ENCODE data around the gene STARD13. TPM values are rescaled to one million over a fixed set of nuclear protein-coding genes. Genes with fewer than 3 reads are reported as not detected.

Gene STARD13
- total and polyA plus RNA-seq, 2 donors from 2014 or later = 5.1 to 37.2 TPM

DNA sequence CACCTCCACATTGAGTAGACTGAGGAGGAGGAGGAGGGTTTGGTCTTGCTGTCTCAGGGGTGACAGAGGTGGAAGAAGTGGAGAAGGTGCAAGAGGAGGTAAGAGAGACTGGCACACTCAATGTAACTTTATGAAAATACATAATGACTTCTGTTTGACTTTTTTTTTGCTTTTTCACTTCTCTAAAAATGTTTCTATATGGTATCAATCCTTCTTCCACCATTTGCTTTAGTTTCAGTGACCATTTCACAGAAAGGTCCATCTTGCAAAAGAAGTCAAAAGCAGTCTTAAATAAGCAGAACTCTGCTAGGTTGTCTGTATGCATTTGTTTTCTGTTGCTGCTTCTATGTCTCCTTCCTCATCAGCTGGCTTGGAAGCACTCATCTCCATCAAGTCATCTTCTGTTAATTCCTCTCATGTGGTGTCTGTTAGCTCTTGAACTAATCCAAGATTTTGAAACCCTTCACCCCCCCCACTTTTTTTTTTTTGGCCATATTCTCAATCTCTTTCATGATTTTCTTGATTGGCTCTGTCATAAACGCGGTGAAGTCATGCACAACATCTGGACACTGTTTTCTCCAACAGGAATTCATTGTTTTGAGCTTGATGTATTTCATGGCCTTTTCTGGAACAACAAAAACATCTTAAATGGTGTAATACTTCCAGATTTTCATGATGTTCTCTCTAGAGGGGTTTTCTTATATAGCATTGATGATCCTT lies 188.5 kb downstream of the STARD13 start:
- Histone ChIP-seq H3K36me3 (ENCODE audit: control insufficient read depth in 2 of 3, insufficient read depth in 3 of 3, low read length in 3 of 3) (no peaks in the 10 kb centered on the region), H3K4me3 (ENCODE audit: low read length in 3 of 3) (no peak overlapping the region), H3K4me1 (ENCODE audit: control insufficient read depth in 2 of 3, insufficient read depth in 2 of 3, low read depth in 1 of 3, low read length in 3 of 3) (peaks cover 0 to 4% (median 0%) of the 10 kb centered on the region in 3 donors), H3K27me3 (ENCODE audit: control insufficient read depth, insufficient read depth, low read length) (no peaks in the 10 kb centered on the region), H3K9me3 (ENCODE audit: control insufficient read depth in 2 of 3, insufficient read depth in 1 of 3, low read length in 3 of 3) (peaks cover 0 to 7% (median 0%) of the 10 kb centered on the region in 3 donors), H3K9ac (ENCODE audit: low read length in 3 of 3) (no peak overlapping the region), H3K27ac (ENCODE audit: low read depth in 2 of 2, low read length in 2 of 2) (no peak overlapping the region)
- intact Hi-C loops (cut with DNase I) = no loop called here
- DNase-seq (no peak), FAIRE-seq (no peak)
- TF ChIP-seq CTCF (IDR thresholded peaks at IDR 0.05; ENCODE audit: borderline replicate concordance, extremely low read depth, insufficient read depth) = no peak

GRCh38 chr13:33092073-33092987 lies 193.2 kb downstream of the STARD13 start:
- no peak for TF ChIP-seq CTCF (IDR thresholded peaks at IDR 0.05; ENCODE audit: borderline replicate concordance, extremely low read depth, insufficient read depth)
- peak in 1 of 5 donors; percentile 37 for DNase-seq
- Histone ChIP-seq H3K27me3 (ENCODE audit: control insufficient read depth, insufficient read depth, low read length) (no peaks in the 10 kb centered on the region), H3K4me3 (ENCODE audit: low read length in 3 of 3) (no peak overlapping the region), H3K4me1 (ENCODE audit: control insufficient read depth in 2 of 3, insufficient read depth in 2 of 3, low read depth in 1 of 3, low read length in 3 of 3) (peaks cover 0 to 12% (median 12%) of the 10 kb centered on the region in 3 donors), H3K9ac (ENCODE audit: low read length in 3 of 3) (no peak overlapping the region), H3K9me3 (ENCODE audit: control insufficient read depth in 2 of 3, insufficient read depth in 1 of 3, low read length in 3 of 3) (no peaks in the 10 kb centered on the region), H3K27ac (ENCODE audit: low read depth in 2 of 2, low read length in 2 of 2) (peak overlapping the region in 1 of 2 donors; percentile 57), H3K36me3 (ENCODE audit: control insufficient read depth in 2 of 3, insufficient read depth in 3 of 3, low read length in 3 of 3) (no peaks in the 10 kb centered on the region)
- intact Hi-C loops (cut with DNase I) = no loop called here
- no peak for FAIRE-seq

- H3K9ac ChIP-seq (ENCODE audit: low read length in 3 of 3) = no peak overlapping the region
- no peak for TF ChIP-seq CTCF (IDR thresholded peaks at IDR 0.05; ENCODE audit: borderline replicate concordance, extremely low read depth, insufficient read depth)
- H3K4me3 ChIP-seq (ENCODE audit: low read length in 3 of 3) = no peak overlapping the region
- no peaks in the 10 kb centered on the region for H3K9me3 ChIP-seq (ENCODE audit: control insufficient read depth in 2 of 3, insufficient read depth in 1 of 3, low read length in 3 of 3)
- intact Hi-C loops (cut with DNase I) = no loop called here
- H3K36me3 ChIP-seq (ENCODE audit: control insufficient read depth in 2 of 3, insufficient read depth in 3 of 3, low read length in 3 of 3) = no peaks in the 10 kb centered on the region
- DNase-seq = no peak
- H3K27me3 ChIP-seq (ENCODE audit: control insufficient read depth, insufficient read depth, low read length) = no peaks in the 10 kb centered on the region
- H3K4me1 ChIP-seq (ENCODE audit: control insufficient read depth in 2 of 3, insufficient read depth in 2 of 3, low read depth in 1 of 3, low read length in 3 of 3) = peaks cover 0 to 12% (median 12%) of the 10 kb centered on the region in 3 donors
- peak overlapping the region in 1 of 2 donors; percentile 60 for H3K27ac ChIP-seq (ENCODE audit: low read depth in 2 of 2, low read length in 2 of 2)
- FAIRE-seq = no peak
Measured at GRCh38 chr13:33091415-33091774, 194.2 kb downstream of the STARD13 start.
